NOMO-1 (cell line): Measurements from ENCODE around the gene RETN.
"Not testable (repeated sequence)": the region's sequence is repeated elsewhere in the genome, so short reads cannot be mapped to it uniquely, and the experiment has no call there.

Experiments used
- DNase-seq, 2 experiments: peaks; one replicate each; lab custom pipeline; 2025; ENCODE audit not compliant: unreplicated experiment in 2 of 2; lab: John Stamatoyannopoulos, UW

The RETN gene

DNA sequence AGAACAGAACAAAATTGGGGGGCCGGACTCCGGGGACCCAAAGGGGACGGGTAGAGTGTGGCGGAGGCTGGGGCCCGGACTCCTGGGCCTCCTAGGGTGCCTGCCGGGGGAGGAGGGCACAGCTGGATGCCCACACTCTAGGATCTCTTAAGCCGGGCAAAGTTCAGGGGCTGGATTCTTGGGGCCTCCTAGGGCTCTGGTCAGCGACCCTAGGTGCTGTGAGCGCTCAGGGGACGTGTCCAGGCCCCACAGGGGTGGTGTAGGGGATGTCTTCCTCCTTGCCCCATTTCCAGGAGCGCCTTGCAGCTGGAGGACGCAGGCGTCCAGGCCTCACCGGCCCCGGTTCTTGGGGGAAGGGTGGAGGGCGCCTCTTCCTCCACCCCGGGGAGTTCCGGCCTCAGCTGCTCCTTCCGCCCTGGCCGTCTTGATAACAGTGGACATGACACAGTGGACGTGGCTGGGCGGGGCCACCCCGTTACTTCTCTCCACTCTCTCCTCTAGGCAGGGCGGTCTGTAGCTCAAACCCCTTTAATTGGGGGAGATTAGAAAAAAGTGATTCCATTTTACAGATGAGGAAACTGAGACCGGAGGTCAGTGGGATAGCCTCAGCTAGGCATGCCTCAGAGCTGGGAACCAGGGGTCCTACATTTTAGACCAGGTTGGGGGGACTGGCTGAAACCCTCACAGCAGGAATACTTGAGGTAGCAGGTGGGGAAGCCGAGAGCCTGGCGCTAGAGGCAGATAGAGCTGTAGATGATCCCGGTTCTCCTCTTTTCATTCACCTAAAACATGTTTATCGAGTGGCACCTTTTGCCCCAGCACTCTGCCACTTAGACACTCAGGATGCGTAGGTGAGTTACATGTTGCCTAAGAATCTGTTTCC, 31.2 kb upstream of the RETN start:
- peak; percentile 19 to 26 for DNase-seq

- no peak for DNase-seq
Measured at GRCh38 chr19:7638802-7639465, 29.9 kb upstream of the RETN start.

GRCh38 chr19:7639863-7640348, 28.9 kb upstream of the RETN start:
- DNase-seq, result no peak

DNA sequence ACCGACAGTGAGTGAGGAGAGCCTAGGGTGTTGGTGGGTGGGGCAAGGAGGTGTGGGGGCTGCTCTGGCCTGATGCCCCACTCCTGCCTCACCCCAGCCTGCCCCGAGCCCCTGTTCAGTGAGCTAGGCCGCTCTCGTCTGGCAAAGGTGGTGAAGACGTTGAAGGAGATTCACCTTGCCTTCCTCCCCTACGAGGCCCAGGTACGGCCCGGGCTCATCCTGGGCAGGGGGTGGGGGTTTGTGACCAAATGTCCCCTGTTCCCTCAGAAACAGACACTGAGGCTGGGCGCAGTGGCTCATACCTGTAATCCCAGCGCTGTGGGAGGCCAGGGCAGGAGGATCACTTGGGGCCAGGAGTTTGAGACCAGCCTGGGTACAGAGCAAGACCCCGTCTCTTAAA, 28.0 kb upstream of the RETN start:
- no peak for DNase-seq

GRCh38 chr19:7641290-7642276, 27.3 kb upstream of the RETN start:
- no peak for DNase-seq

GRCh38 chr19:7642295-7643030, 26.4 kb upstream of the RETN start:
- no peak for DNase-seq

DNA sequence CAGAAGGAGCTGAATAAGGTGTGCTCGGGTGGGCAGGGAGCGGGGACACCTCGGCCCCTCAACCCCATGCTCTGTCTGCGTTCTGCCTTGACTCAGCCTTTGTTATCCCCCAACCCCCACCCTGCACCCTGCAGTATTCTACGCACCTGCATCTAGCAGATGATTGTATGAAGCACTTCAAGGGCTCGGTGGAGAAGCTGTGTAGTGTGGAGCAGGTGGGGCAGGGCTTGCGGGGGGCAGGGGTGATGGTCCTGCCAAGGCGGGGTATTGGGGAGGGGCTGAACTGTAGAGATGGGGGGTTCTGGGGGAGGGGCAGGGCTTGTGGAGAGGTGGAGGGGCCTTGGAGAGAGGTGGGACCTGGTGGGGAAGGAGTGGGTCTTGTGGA, 25.8 kb upstream of the RETN start:
- DNase-seq, result no peak

GRCh38 chr19:7643629-7644549, 25.0 kb upstream of the RETN start:
- DNase-seq, result not testable (repeated sequence)

DNA sequence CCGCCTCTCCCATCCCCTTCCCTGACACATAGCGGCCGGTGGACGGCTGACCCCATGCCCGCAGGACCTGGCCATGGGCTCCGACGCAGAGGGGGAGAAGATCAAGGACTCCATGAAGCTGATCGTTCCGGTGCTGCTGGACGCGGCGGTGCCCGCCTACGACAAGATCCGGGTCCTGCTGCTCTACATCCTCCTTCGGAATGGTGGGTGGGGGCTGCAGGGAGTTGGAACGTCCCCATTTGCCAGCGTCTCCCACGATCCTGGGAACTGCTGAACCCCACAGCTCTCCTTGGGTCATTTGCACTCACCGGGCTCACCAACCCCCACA, 24.3 kb upstream of the RETN start:
- no peak for DNase-seq

GRCh38 chr19:7645163-7645562, 23.7 kb upstream of the RETN start:
- peak; percentile 81 to 86 for DNase-seq

DNA sequence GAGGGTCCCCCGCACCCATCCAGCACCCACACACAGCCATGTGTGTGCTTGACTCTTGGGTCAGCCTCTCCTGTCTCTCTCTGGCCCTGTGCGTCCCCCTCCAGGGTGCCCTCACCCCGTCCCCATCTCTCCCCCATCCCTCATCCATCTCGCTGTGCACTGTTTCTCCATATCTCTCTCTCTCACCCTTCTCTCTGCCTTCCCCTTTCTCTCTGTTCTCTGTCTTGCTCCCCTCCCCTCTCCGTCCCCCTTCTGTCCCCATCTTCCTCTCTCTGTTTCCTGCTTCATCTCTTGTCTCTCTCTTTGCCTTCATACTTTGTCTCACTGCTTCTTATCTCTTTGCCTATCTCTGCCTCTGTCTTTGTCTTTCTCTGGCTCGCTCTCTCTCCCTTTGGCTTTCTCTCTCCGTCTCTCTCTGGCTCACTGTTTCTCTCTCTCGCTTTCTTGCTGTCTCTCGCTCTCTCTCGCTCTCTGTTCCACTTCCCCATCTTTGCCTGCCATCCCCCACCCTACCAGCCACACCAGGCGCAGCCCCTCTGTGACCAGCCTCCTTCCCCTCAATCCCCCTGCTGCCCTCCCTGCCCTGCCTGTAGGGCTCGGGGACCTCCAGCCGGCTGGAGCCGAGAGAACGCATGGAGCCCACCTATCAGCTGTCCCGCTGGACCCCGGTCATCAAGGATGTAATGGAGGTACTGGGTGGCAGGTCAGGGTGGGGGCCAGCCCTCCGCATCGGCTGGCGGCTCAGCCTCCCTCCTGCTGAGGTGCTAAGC, 23.0 kb upstream of the RETN start:
- peak; percentile 71 to 77 for DNase-seq

- DNase-seq, result no peak
Measured at GRCh38 chr19:7646426-7646700, 22.5 kb upstream of the RETN start.

DNA sequence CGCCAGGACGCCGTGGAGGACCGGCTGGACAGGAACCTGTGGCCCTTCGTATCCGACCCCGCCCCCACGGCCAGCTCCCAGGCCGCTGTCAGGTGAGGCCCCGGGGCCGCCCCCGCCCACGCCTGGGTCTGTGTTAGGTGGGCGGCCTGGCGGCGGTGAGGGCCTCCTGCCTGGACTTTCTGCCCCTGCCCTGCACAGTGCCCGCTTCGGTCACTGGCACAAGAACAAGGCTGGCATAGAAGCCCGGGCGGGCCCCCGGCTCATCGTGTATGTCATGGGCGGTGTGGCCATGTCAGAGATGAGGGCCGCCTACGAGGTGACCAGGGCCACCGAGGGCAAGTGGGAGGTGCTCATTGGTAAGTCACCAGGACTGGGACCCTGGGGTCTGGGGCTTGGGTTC, 21.7 kb upstream of the RETN start:
- no peak for DNase-seq

DNA sequence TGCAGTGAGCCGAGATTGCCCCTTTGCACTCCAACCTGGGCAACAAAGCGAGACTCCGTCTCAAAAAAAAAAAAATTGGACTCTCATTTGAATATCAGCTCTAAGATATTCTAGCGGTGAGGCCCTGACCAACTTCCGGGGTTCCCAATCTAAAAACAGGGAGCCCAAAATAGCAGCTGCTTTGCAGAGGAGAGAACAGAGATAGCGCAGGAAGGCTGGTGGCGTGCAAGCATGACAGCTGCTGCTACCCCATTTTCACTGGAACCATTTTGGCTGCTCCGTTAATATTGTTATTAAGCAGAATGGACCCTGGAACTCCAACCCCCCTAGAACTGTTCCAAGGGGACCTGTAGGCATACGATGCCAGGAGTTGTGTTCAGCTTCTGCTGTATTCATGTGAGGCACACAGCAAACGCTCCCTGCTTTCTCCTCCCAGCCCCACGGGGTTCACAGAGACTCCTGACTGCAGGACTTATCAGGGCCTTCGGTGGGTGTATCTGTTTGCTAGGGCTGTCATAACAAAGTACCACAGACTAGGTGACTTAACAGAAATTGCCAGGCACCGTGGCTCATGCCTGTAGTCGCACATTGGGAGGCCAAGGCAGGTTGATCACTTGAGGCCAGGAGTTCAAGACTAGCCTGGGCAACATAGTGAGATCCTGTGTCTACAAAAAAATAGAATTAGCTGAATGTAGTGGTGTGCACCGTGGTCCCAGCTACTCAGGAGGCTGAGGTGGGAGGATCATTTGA, 20.4 kb upstream of the RETN start:
- DNase-seq, result no peak

GRCh38 chr19:7650148-7650547, 18.7 kb upstream of the RETN start:
- DNase-seq, result no peak

- peak; percentile 91 to 99 for DNase-seq
Measured at GRCh38 chr19:7652061-7652641, 16.7 kb upstream of the RETN start.

GRCh38 chr19:7654401-7654800, 14.4 kb upstream of the RETN start:
- no peak for DNase-seq

GRCh38 chr19:7655581-7655980, 13.3 kb upstream of the RETN start:
- peak; percentile 86 to 93 for DNase-seq
